ENCODE data around the gene MAP2K5.

The MAP2K5 gene

DNA sequence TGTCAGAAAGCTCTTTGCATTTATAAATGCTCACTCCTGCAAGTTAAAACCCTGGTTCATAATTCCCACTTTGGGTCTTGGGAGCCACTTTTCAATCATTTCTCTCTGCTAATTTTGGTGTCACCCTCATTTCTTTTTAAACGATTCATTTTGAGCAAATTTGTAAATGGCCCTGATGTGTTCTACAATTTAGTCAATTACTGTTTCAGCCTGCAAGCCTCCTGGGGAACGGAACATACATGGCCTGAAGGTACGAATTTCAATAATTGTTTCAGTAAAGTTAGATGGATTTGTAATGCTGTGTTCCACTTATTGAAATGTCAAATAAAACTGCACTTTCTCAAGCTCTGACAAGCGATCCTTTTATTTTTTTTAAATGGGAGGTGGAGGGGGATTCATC lies 43.2 kb downstream of the MAP2K5 start:
- H3K27ac ChIP-seq: no peak overlapping the region
- TF ChIP-seq, protein P1, sequence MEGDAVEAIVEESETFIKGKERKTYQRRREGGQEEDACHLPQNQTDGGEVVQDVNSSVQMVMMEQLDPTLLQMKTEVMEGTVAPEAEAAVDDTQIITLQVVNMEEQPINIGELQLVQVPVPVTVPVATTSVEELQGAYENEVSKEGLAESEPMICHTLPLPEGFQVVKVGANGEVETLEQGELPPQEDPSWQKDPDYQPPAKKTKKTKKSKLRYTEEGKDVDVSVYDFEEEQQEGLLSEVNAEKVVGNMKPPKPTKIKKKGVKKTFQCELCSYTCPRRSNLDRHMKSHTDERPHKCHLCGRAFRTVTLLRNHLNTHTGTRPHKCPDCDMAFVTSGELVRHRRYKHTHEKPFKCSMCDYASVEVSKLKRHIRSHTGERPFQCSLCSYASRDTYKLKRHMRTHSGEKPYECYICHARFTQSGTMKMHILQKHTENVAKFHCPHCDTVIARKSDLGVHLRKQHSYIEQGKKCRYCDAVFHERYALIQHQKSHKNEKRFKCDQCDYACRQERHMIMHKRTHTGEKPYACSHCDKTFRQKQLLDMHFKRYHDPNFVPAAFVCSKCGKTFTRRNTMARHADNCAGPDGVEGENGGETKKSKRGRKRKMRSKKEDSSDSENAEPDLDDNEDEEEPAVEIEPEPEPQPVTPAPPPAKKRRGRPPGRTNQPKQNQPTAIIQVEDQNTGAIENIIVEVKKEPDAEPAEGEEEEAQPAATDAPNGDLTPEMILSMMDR (conservative IDR thresholded peaks at IDR 0.05; ENCODE audit: low read depth): no peak
- ChIA-PET CTCF (interaction anchor here (0.7 kb wide), 1 partner anchor 247 kb away, joined by 4 read pairs; no protein-coding TSS in a partner anchor), POLR2A (ENCODE audit: low non-redundant PET) (no interaction called here)
- DNase-seq (ENCODE audit: low spot score): no peak

- CTCF ChIA-PET: interaction anchor here (1.2 kb wide), 1 partner anchor 249 kb away, joined by 3 read pairs; no protein-coding TSS in a partner anchor
- H3K27ac ChIP-seq: no peak overlapping the region
- TF ChIP-seq, protein P1 (conservative IDR thresholded peaks at IDR 0.05; ENCODE audit: low read depth): no peak
- POLR2A ChIA-PET (ENCODE audit: low non-redundant PET): no interaction called here
- no peak for DNase-seq (ENCODE audit: low spot score)
Measured at GRCh38 chr15:67587331-67587730, 44.8 kb downstream of the MAP2K5 start.

- CTCF ChIA-PET: interaction anchor here (0.7 to 1.2 kb wide), 2 partner anchors 249 to 736 kb away, joined by 3 read pairs; no protein-coding TSS in a partner anchor
- DNase-seq (ENCODE audit: low spot score): no peak
- H3K27ac ChIP-seq: no peak overlapping the region
- TF ChIP-seq, protein P1 (conservative IDR thresholded peaks at IDR 0.05; ENCODE audit: low read depth): no peak
- POLR2A ChIA-PET (ENCODE audit: low non-redundant PET): interaction anchor here (0.5 kb wide), 1 partner anchor 12 kb away, joined by 7 read pairs; no protein-coding TSS in a partner anchor
Measured at GRCh38 chr15:67587754-67588153, 45.3 kb downstream of the MAP2K5 start.

DNA sequence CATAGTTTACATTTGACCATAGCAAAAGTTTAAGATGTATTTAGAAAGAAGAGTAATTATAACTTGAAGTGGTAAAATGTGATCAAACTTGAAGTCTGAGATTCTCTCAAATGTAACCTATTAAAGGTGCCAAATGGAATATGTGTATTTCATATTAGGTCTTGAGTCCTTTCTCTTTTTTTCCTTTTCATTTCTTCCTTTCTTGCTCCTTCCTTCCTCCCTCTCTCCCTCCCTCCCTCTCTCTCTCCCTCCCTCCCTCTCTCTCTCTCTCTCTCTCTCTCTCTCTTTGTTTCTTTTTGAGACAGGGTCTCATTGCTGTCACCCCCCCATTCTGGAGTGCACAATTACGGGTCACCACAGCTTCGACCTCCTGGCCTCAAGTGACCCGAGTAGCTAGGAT lies 47.7 kb downstream of the MAP2K5 start:
- no peak overlapping the region for H3K27ac ChIP-seq
- TF ChIP-seq, protein P1 (conservative IDR thresholded peaks at IDR 0.05; ENCODE audit: low read depth): no peak
- no peak for DNase-seq (ENCODE audit: low spot score)
- CTCF ChIA-PET: no interaction called here
- POLR2A ChIA-PET (ENCODE audit: low non-redundant PET): no interaction called here

- POLR2A ChIA-PET (ENCODE audit: low non-redundant PET): interaction anchor here (0.6 kb wide), 1 partner anchor 20 kb away, joined by 5 read pairs; no protein-coding TSS in a partner anchor
- H3K27ac ChIP-seq: no peak overlapping the region
- TF ChIP-seq, protein P1 (conservative IDR thresholded peaks at IDR 0.05; ENCODE audit: low read depth): no peak
- DNase-seq (ENCODE audit: low spot score): no peak
- CTCF ChIA-PET: no interaction called here
Measured at GRCh38 chr15:67592245-67592644, 49.7 kb downstream of the MAP2K5 start.

DNA sequence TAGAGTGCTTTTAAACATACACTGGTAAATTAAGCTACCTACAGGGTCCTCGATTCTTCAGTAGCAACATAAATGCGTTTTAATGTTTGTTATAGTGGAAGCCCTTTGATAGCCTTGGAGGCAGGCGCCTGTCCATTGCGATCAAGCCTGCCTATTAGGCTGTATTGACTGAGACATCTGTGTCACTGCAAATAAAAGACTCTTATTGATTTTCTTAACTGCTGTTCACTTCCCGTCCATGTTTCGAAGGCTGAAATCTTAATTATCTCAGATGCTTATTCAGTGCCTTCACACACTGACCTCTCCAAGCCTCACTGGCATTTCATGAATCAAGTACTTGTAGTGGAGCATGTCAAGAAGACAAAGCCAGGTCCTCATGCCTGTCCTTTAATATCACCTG lies 51.1 kb downstream of the MAP2K5 start:
- H3K27ac ChIP-seq: no peak overlapping the region
- ChIA-PET CTCF (no interaction called here), POLR2A (ENCODE audit: low non-redundant PET) (no interaction called here)
- TF ChIP-seq, protein P1 (conservative IDR thresholded peaks at IDR 0.05; ENCODE audit: low read depth): no peak
- DNase-seq (ENCODE audit: low spot score): no peak

All from RWPE1 (cell line).